K562 (cell line): ENCODE results near the gene MLLT6. TPM values are rescaled to one million over a fixed set of nuclear protein-coding genes. Genes with fewer than 3 reads are reported as not detected.

Experiments
- CBX5 ChIP-seq: IDR thresholded peaks from 2 replicates; pipeline ENCODE4 v1.6.1; 2014; ENCODE audit warnings: low read depth, borderline replicate concordance
- ETV5 ChIP-seq: sonication (generic); formaldehyde crosslinking; IDR thresholded peaks from 2 replicates; pipeline ENCODE4 v1.4.0; 2020; ENCODE audit warnings: low read depth, mild to moderate bottlenecking, missing genetic modification reagents
- JUN ChIP-seq, 2 experiments: sonication (generic) in 1 of 2; formaldehyde crosslinking in 1 of 2; IDR thresholded peaks; 2 replicates each; pipeline versions ENCODE4 v1.6.1 to v1.8.0; 2012 to 2022; ENCODE audit warnings: borderline replicate concordance in 2 of 2, mild to moderate bottlenecking in 2 of 2, improper control_type of control experiment in 1 of 2, low read depth in 1 of 2, low read length in 1 of 2, missing genetic modification reagents in 1 of 2
- MED1 ChIP-seq: sonication (generic); formaldehyde crosslinking; IDR thresholded peaks from 2 replicates; pipeline ENCODE4 v1.8.1; 2023; ENCODE audit warnings: missing genetic modification reagents, borderline replicate concordance
- XRCC3 ChIP-seq: fragments of 450-650 bp; IDR thresholded peaks from 2 replicates; pipeline ENCODE4 v1.6.1; 2017; ENCODE audit warnings: mild to moderate bottlenecking, moderate library complexity
- ZNF518B ChIP-seq: fragments of 250-450 bp; sonication (Bioruptor Pico); IDR thresholded peaks from 2 replicates; pipeline ENCODE4 v1.5.0; 2021; ENCODE audit warnings: mild to moderate bottlenecking, moderate library complexity
- ZNF592 ChIP-seq: fragments of 450-650 bp; IDR thresholded peaks from 2 replicates; pipeline ENCODE4 v1.6.1; 2017; ENCODE audit warnings: antibody characterized with exemption, mild to moderate bottlenecking
- ZNF778 ChIP-seq: fragments of 450-650 bp; formaldehyde crosslinking; IDR thresholded peaks from 2 replicates; pipeline ENCODE4 v1.4.0; 2020; ENCODE audit warnings: mild to moderate bottlenecking, moderate library complexity
- polyA plus RNA-seq, 8 experiments: library from polyadenylated mRNA; depleted of rRNA in 4 of 8; stranded (reverse) in 5 of 8; unstranded in 3 of 8; fragments of >200 nt; fragmentation: Nextera tagmentation in 2 of 8; fragmentation: Illumina TruSeq in 1 of 8; extraction: Ambion mirVana in 2 of 8; extraction: Trizol in 1 of 8; gene quantifications; 2 replicates each; pipeline versions ENCODE4 v1.2.1 to v1.2.3, GENCODE V29; 2011 to 2014; ENCODE audit warnings: inconsistent platforms in 1 of 8, missing spikeins in 1 of 8
- total RNA-seq, 7 experiments: library from RNA; depleted of rRNA in 6 of 7; stranded (reverse); fragments of >200 nt in 6 of 7; fragmentation: Illumina TruSeq in 2 of 7; extraction: Trizol in 2 of 7; gene quantifications; 2 replicates each; pipeline versions ENCODE4 v1.2.1 to v1.2.3, GENCODE V29; 2011 to 2021; ENCODE audit warnings: low replicate concordance in 1 of 7
- TF ChIP-seq, protein P1 (sequence below): fragments of 450-650 bp; IDR thresholded peaks from 2 replicates; pipeline ENCODE4 v1.6.1; 2017; ENCODE audit warnings: antibody characterized with exemption
- TF ChIP-seq, protein P2 (sequence below): fragments of 250-450 bp; sonication (Bioruptor Pico); IDR thresholded peaks from 2 replicates; pipeline ENCODE4 v1.5.0; 2022; ENCODE audit warnings: mild to moderate bottlenecking
- TF ChIP-seq, protein P3 (sequence below): sonication (generic); formaldehyde crosslinking; IDR thresholded peaks from 2 replicates; pipeline ENCODE4 v1.8.1; 2023; ENCODE audit warnings: mild to moderate bottlenecking, missing genetic modification reagents

Gene MLLT6
- total and polyA plus RNA-seq, 9 of the 15 experiments (the other 6 are each of a cell fraction or from before 2014, with no cell fraction given): 3.1 to 71.7 (median 30.0) TPM

DNA sequence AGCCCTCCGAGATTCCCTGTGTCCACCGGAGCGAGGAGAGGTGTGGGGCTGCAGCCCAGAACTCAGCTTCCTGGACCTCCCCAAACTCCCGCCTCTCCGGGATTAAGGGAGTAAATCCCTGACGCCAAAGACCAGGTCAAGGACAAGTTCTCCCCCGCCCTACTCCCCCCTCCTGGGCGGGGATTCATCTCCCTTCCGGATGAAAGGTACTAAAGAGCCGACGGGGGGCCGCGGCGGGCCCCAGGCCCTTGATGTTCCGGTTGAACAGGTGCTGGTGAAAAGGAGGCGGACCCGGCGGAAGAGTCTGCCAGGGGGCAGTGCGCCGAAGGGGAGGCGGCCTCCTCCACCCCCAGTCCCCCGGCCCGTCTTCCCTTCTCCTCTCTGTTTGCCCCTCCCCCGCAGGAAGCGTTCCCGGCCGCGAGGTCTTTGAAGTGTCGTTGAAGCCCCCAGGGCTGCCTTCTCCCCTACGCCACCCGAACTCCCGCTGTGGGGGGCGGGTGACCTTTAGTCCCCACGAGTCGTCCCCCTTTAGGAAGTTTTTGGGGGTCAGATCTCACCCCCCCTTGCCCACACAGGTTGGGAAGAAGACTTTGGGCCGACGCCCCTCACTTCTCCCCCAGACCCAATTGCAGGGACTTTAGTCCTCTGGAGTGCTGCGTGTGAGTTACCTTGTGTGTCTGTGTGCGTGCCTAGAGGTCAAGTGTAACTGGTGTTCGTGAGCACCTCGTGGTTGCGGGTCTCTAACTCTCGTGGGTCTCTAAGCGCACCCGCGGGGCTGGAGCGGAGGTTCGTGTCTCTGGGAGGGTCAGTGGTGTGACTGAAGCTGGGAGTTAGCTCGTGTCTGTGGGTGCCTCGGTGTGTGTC is 1.1 kb upstream of the MLLT6 start (continued):
- no peak for TF ChIP-seq ZNF518B (CRISPR knock-in tag)
- TF ChIP-seq MED1 (CRISPR knock-in tag): no peak
- TF ChIP-seq XRCC3: no peak
- TF ChIP-seq, protein P1, sequence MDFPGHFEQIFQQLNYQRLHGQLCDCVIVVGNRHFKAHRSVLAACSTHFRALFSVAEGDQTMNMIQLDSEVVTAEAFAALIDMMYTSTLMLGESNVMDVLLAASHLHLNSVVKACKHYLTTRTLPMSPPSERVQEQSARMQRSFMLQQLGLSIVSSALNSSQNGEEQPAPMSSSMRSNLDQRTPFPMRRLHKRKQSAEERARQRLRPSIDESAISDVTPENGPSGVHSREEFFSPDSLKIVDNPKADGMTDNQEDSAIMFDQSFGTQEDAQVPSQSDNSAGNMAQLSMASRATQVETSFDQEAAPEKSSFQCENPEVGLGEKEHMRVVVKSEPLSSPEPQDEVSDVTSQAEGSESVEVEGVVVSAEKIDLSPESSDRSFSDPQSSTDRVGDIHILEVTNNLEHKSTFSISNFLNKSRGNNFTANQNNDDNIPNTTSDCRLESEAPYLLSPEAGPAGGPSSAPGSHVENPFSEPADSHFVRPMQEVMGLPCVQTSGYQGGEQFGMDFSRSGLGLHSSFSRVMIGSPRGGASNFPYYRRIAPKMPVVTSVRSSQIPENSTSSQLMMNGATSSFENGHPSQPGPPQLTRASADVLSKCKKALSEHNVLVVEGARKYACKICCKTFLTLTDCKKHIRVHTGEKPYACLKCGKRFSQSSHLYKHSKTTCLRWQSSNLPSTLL: no peak
- TF ChIP-seq ETV5 (CRISPR knock-in tag): no peak; the same call in 1 of the 2 replicates
- TF ChIP-seq JUN (IDR thresholded peaks at IDR 0.05; ENCODE audit: borderline replicate concordance, low read depth, low read length): no peak
- no peak for TF ChIP-seq JUN (CRISPR knock-in tag; IDR thresholded peaks at IDR 0.05; ENCODE audit: borderline replicate concordance)
- no peak for TF ChIP-seq CBX5
- TF ChIP-seq, protein P2, sequence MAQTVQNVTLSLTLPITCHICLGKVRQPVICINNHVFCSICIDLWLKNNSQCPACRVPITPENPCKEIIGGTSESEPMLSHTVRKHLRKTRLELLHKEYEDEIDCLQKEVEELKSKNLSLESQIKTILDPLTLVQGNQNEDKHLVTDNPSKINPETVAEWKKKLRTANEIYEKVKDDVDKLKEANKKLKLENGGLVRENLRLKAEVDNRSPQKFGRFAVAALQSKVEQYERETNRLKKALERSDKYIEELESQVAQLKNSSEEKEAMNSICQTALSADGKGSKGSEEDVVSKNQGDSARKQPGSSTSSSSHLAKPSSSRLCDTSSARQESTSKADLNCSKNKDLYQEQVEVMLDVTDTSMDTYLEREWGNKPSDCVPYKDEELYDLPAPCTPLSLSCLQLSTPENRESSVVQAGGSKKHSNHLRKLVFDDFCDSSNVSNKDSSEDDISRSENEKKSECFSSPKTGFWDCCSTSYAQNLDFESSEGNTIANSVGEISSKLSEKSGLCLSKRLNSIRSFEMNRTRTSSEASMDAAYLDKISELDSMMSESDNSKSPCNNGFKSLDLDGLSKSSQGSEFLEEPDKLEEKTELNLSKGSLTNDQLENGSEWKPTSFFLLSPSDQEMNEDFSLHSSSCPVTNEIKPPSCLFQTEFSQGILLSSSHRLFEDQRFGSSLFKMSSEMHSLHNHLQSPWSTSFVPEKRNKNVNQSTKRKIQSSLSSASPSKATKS (CRISPR knock-in tag): no peak
- TF ChIP-seq, protein P3, sequence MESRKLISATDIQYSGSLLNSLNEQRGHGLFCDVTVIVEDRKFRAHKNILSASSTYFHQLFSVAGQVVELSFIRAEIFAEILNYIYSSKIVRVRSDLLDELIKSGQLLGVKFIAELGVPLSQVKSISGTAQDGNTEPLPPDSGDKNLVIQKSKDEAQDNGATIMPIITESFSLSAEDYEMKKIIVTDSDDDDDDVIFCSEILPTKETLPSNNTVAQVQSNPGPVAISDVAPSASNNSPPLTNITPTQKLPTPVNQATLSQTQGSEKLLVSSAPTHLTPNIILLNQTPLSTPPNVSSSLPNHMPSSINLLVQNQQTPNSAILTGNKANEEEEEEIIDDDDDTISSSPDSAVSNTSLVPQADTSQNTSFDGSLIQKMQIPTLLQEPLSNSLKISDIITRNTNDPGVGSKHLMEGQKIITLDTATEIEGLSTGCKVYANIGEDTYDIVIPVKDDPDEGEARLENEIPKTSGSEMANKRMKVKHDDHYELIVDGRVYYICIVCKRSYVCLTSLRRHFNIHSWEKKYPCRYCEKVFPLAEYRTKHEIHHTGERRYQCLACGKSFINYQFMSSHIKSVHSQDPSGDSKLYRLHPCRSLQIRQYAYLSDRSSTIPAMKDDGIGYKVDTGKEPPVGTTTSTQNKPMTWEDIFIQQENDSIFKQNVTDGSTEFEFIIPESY (CRISPR knock-in tag): no peak
- no peak for TF ChIP-seq ZNF778 (CRISPR knock-in tag)
- TF ChIP-seq ZNF592: peak; percentile 57
